OCI-M1 (cell line): ENCODE data around the gene ZNG1C.
"Not testable (repeated sequence)": the region's sequence is repeated elsewhere in the genome, so short reads cannot be mapped to it uniquely, and the experiment has no call there.

Source experiments
- DNase-seq: peaks from one replicate; lab custom pipeline; 2025; lab: John Stamatoyannopoulos, UW

Gene ZNG1C

GRCh38 chr9:68343242-68343641 is 101.5 kb downstream of the ZNG1C start:
- not testable (repeated sequence) for DNase-seq

GRCh38 chr9:68343992-68344391 is 102.2 kb downstream of the ZNG1C start:
- not testable (repeated sequence) for DNase-seq
